NCI-H1105 treated with DMSO at 0.1 percent for 48 hours (cell line): ENCODE results near the gene RNF150.
"Not testable (repeated sequence)": the region's sequence is repeated elsewhere in the genome, so short reads cannot be mapped to it uniquely, and the experiment has no call there.

Experiments used
- DNase-seq: peaks from one replicate; lab custom pipeline; 2025; lab: John Stamatoyannopoulos, UW

Gene RNF150

GRCh38 chr4:141133146-141133998 lies at the start of gene RNF150:
Gene RNF150 (minus strand): TSS chr4:141133469.
- DNase-seq, result peak; percentile 86

- no peak for DNase-seq
These were observed 47.9 kb upstream of the RNF150 start for GRCh38 chr4:141180991-141181761.

- no peak for DNase-seq
These were observed 46.5 kb upstream of the RNF150 start for GRCh38 chr4:141179474-141180373.

DNA sequence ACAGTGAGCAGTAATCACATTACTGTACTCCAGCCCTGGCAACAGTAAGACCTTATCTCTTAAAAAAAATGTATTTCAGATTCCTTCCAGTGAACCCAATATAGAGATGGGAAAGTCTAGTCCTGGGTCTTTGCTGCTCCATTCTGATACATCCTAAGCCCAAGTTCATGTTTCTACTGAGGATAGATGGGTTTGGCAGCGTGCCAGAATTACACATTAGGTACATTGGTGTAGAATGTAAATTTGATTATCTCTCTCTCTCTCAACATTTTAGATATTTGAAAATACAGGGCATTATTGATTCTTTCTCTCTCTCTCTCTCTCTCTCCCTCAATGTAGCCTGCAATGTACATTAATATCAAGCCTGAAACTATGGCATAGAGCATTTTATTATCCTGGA lies 43.9 kb upstream of the RNF150 start:
- DNase-seq, result no peak

DNA sequence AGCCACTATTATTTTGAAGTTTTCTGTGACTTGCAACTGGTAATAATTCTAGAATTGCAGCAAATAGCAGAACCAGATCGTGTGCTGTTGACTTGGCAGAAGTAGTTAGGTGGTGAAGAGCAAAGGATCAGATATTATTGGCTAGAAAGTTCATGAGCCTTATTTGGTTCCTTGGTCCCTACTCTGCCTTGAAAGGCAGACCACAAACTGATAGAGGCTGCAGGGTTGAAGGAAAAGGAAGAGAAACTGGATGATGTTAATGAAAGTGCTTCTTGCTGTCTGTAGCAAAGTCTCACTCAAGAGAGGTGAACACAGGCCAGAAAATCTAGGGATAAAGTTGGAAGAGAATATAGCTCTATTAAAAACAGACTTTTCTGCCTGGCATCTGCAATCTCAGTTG lies 41.2 kb upstream of the RNF150 start:
- DNase-seq, result no peak

- DNase-seq, result no peak
These were observed 37.4 kb upstream of the RNF150 start for GRCh38 chr4:141170671-141171070.

DNA sequence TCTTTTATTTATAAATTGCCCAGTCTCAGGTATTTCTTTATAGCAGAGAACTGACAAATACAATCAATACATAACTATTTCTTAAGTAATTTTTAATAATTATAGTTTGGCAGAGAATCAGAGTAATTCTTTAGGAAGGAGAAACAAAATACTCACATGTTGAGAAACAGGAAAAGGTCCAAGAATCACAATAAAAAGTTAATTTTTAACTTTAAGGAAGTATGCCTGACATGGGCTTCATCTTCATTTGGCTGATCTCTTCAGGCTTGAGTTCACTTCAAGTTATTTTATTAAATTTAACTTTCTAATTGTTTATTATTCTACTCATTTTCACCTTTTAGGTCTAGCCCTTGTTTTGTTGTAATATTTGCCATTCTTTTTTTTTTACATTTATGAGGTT lies 36.1 kb upstream of the RNF150 start:
- DNase-seq, result no peak

DNA sequence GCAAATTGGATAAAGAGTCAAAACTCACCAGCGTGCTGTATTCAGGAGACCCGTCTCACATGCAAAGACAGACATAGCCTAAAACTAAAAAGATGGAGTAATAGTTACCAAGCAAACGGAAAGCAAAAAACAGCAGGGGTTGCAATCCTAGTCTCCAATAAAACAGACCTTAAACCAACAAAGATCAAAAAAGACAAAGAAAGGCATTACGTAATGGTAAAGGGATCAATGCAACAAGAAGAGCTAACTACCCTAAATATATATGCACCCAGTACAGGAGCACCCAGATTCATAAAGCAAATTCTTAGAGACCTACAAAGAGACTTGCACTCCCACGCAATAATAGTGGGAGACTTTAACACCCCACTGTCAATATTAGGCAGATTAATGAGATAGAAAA lies 31.7 kb upstream of the RNF150 start:
- DNase-seq, result not testable (repeated sequence)

DNA sequence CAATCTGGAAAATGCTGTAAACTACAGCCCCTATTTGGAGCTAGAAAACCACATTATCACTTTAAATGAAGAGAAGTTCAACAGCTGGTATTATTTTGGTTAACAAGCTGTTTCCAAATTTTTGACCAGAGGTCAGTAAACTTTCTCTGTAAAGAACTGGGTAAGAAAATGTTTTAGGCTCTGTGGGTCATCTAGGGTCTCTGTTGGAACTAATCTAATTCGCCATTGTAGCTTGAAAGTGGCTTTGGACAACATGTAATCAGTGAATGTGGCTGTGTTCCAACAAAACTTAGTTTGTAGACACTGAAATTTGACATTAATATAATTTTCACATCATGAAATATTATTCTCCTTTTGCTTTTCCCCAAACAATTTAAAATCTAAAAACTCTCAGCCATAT lies 25.8 kb upstream of the RNF150 start:
- DNase-seq, result no peak

GRCh38 chr4:141158219-141158618 lies 24.9 kb upstream of the RNF150 start:
- peak; percentile 21 for DNase-seq

- DNase-seq, result no peak
These were observed 22.3 kb upstream of the RNF150 start for GRCh38 chr4:141155586-141155985.

DNA sequence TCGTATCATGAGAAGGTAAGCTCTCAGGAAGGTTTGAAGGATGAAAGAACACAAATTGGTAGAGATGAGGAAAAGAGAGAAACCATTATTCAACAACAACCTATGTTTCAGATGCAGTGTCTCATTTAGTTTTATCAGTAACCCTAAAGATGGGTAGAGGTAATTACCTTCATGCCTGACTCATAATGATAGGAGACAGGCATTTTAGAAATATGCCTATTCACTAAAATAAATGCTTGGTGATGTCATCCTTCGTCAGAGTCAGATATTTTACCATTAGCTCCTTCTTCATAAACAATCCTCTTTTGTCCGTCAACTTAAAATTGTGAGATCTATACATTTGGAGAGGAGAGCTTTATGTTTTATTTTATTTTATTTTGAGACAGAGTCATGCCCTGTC lies 21.5 kb upstream of the RNF150 start:
- no peak for DNase-seq

DNA sequence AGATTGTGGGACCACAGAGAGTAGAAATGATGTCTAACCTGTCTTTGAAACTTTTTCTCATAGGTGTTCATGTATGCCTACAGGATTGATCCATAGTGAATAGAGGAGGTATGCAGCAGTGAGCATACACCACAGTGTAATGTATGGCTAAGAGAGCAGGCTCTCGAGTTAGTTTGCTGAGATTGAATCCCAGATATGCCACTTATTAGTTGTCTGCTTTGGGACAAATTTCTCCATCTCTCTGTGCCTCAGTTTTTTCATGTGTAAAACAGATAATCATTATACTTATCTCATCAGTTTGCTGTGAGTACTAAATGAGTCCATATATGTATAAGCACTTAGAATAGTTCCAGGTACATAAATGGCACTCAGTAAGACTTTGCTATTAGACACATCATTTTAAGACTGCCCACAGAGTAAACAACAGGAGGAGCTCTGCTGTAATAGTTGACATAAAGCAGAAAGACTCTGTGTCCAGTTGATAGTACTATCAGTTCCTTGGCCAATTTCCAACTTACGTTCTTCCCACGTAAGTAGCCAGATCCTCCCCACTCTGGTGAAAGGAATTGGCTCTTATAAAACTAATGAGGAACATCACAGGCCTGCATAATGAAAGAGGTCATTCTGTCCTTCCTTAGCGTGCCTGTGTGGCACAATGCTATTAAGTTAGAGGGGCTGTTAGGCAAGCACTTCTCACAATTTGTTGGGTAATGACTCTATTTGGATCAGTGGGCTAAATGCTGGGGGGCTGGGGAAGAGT lies 20.7 kb upstream of the RNF150 start:
- DNase-seq, result no peak

- no peak for DNase-seq
These were observed 10.9 kb upstream of the RNF150 start for GRCh38 chr4:141144207-141144606.

DNA sequence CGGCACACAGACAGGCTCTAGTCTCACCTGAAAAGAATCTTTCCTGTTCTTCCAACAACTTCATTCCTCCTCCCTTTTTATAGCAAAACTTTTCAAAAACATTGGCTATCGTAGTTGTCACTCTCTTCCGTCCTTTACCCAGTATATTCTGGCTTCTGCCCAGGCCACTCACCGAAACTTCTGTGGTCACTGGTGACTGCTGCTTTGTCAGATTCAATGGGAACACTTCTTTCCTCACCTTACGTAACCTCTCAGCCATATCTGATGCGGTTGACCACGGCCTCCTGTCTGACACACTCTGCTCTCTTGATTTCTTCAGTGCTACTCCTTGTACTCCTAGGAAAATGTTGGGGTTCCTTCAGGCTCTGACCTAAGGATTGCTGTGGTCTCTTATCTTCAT lies 9.2 kb upstream of the RNF150 start:
- DNase-seq, result no peak

- no peak for DNase-seq
These were observed 7.3 kb upstream of the RNF150 start for GRCh38 chr4:141140391-141141200.

GRCh38 chr4:141133999-141134995 lies 1.0 kb upstream of the RNF150 start:
- peak; percentile 24 for DNase-seq

DNA sequence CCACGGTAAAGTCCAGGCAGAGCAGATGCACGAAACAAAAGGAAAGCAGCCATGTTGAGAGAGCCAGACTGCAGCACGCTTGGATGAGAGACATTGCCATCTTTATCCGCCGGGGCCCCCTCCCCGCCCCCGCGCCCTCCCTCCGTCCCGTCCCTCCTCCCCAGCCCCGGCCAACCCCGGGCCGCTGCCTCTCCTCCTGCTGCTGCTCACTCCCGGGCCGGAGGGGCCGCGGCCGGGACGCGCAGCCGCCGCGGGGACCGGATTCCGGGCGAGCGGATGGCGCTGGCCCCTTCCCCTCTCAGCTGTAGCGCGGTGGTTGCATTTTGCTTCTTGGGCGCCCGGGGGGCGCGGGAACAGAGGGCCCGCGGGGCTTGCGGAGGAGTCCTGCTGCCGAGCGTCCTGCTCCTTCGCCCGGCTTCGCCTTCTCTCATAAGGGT lies 542 bp downstream of the RNF150 start:
- peak; percentile 23 for DNase-seq

DNA sequence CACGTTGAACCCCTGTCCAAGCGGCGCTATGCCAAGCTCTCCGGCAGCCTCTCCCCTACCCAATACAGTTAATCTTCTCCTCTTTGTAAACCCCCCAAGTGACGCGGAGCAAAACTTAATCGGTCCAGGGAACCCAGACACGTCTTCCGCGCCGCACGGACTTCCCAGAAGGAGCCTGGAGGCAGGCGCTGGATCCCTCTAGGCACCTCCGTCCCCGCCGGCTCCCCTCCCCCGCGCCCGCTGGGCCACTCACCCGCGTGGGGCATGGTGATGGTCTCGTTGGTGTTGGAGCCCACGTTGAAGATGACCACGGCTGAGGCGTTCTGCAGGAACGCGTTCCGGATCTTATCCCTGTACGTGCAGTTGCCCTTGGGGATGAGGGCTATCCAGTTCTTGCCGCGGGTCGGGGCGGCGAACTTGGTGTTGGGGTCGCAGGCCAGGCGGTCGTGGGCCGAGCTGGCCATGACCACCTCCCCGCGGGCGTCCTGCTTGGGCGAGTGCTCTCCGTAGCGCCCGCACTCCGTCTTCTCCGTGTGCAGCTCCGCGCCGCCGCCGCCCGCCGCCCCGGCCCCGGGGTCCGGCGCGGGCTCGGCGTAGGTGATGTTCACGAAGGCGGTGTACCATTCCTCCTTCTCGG lies 1.1 kb downstream of the RNF150 start:
- no peak for DNase-seq
